GM23338 (cell line): ENCODE data around the gene GABRA1. TPM values are rescaled to one million over a fixed set of nuclear protein-coding genes. Genes with fewer than 3 reads are reported as not detected.

Experiments
- ATAC-seq: fragments of 200-7000 bp; cut with Tn5 transposase; 3 replicates; pipeline ENCODE4 v1.9.1; 2020
- DNase-seq: peaks from one replicate; pipeline ENCODE4 v3.0.0-alpha.2; 2015; ENCODE audit warnings: low spot score
- H2AFZ ChIP-seq: fragments of 200-600 bp; sonication (generic); 2 replicates; pipeline ENCODE4 v1.8.0; 2016; ENCODE audit warnings: antibody characterized with exemption, mild to moderate bottlenecking, moderate library complexity
- H3F3A ChIP-seq: fragments of 200-600 bp; sonication (generic); replicated peaks from 2 replicates; pipeline ENCODE4 v1.8.0; 2017; ENCODE audit warnings: antibody characterized with exemption, mixed run types, low read depth
- H3K27ac ChIP-seq: fragments of 200-600 bp; sonication (generic); 2 replicates; pipeline ENCODE4 v1.6.1; 2016; ENCODE audit warnings: low read depth
- H3K27me3 ChIP-seq: fragments of 200-600 bp; sonication (generic); 2 replicates; pipeline ENCODE4 v1.8.0; 2016; ENCODE audit warnings: mild to moderate bottlenecking, mixed run types, moderate library complexity; ENCODE audit not compliant: insufficient read depth
- H3K36me3 ChIP-seq: fragments of 200-600 bp; sonication (generic); 2 replicates; pipeline ENCODE4 v1.8.0; 2016; ENCODE audit warnings: mild to moderate bottlenecking; ENCODE audit not compliant: insufficient read depth
- H3K4me1 ChIP-seq: fragments of 200-600 bp; sonication (generic); 2 replicates; pipeline ENCODE4 v1.8.0; 2016; ENCODE audit warnings: mild to moderate bottlenecking, moderate library complexity; ENCODE audit not compliant: insufficient read depth
- H3K4me2 ChIP-seq: fragments of 200-600 bp; sonication (generic); 2 replicates; pipeline ENCODE4 v1.7.1; 2017; ENCODE audit warnings: mixed run types
- H3K4me3 ChIP-seq: fragments of 200-600 bp; sonication (generic); 2 replicates; pipeline ENCODE4 v1.6.1; 2016; ENCODE audit warnings: mixed run types
- H3K79me2 ChIP-seq: fragments of 200-600 bp; sonication (generic); replicated peaks from 2 replicates; pipeline ENCODE4 v1.8.0; 2017; ENCODE audit warnings: mild to moderate bottlenecking; ENCODE audit not compliant: insufficient read depth
- H3K9me2 ChIP-seq: fragments of 200-600 bp; sonication (generic); 2 replicates; pipeline ENCODE4 v1.8.0; 2017; ENCODE audit not compliant: insufficient read depth
- H4K20me1 ChIP-seq: fragments of 200-600 bp; sonication (generic); replicated peaks from 2 replicates; pipeline ENCODE4 v1.8.0; 2017; ENCODE audit warnings: mild to moderate bottlenecking; ENCODE audit not compliant: insufficient read depth
- H3K27ac Mint-ChIP-seq: 2 replicates; pipeline ENCODE4 v1.8.0; 2020; ENCODE audit warnings: inconsistent platforms, mild to moderate bottlenecking, moderate library complexity, mixed read lengths
- H3K27me3 Mint-ChIP-seq: 3 replicates; pipeline ENCODE4 v1.8.0; 2022; ENCODE audit warnings: low read depth, mild to moderate bottlenecking, moderate library complexity, mixed read lengths, inconsistent platforms; ENCODE audit not compliant: insufficient read depth, poor library complexity
- H3K36me3 Mint-ChIP-seq: 3 replicates; pipeline ENCODE4 v1.8.0; 2021; ENCODE audit warnings: low read depth, mild to moderate bottlenecking, inconsistent platforms, moderate library complexity, mixed read lengths
- H3K4me1 Mint-ChIP-seq: 3 replicates; pipeline ENCODE4 v1.8.0; 2020; ENCODE audit warnings: mild to moderate bottlenecking, inconsistent platforms, mixed read lengths
- H3K4me3 Mint-ChIP-seq: 3 replicates; pipeline ENCODE4 v1.8.0; 2021; ENCODE audit warnings: moderate library complexity, mild to moderate bottlenecking, inconsistent platforms, mixed read lengths
- H3K9me3 Mint-ChIP-seq: 3 replicates; pipeline ENCODE4 v1.8.0; 2020; ENCODE audit warnings: moderate library complexity, mild to moderate bottlenecking, inconsistent platforms, mixed read lengths
- REST ChIP-seq: IDR thresholded peaks from one replicate; pipeline ENCODE4 v1.6.1; 2018; ENCODE audit warnings: antibody characterized with exemption; ENCODE audit not compliant: unreplicated experiment
- ZNF114 ChIP-seq: fragments of 250-450 bp; sonication (Bioruptor Pico); IDR thresholded peaks from 2 replicates; pipeline ENCODE4 v1.5.0; 2020; ENCODE audit warnings: mild to moderate bottlenecking, moderate library complexity
- polyA plus RNA-seq: library from polyadenylated mRNA; unstranded; fragments of >200 nt; fragmentation: Nextera tagmentation; extraction: Ambion mirVana; gene quantifications from 2 replicates; pipeline ENCODE4 v1.2.1, GENCODE V29; 2016
- total RNA-seq: library from RNA; depleted of rRNA; stranded (reverse); fragments of >200 nt; shearing (Covaris generic); gene quantifications from 2 replicates; pipeline ENCODE4 v1.2.3, GENCODE V29; 2014
- TF ChIP-seq, protein P1 (sequence below): fragments of 250-450 bp; sonication (Bioruptor Pico); IDR thresholded peaks from 2 replicates; pipeline ENCODE4 v1.5.0; 2020; ENCODE audit warnings: mild to moderate bottlenecking, moderate library complexity

The GABRA1 gene
- total and polyA plus RNA-seq, 2 experiments from 2014 or later, result 0.52 TPM

GRCh38 chr5:161846746-161847145, 1.2 kb upstream of the GABRA1 start:
- H3K9me3 Mint-ChIP-seq, result no peaks in the 10 kb centered on the region; the same call in 2 of the 3 replicates
- H3K4me1 Mint-ChIP-seq, result peaks cover 25% of the 10 kb centered on the region
- DNase-seq, result peak; percentile 89
- H3K4me3 Mint-ChIP-seq, result peak overlapping the region; percentile 77
- H3F3A ChIP-seq, result no peaks in the 10 kb centered on the region
- H3K27me3 ChIP-seq, result peaks cover 33% of the 10 kb centered on the region
- no peaks in the 10 kb centered on the region; the same call in 1 of the 2 replicates for H4K20me1 ChIP-seq
- H3K4me1 ChIP-seq, result peaks cover 23% of the 10 kb centered on the region
- peak overlapping the region; percentile 93 for H3K4me2 ChIP-seq
- TF ChIP-seq, protein P1, sequence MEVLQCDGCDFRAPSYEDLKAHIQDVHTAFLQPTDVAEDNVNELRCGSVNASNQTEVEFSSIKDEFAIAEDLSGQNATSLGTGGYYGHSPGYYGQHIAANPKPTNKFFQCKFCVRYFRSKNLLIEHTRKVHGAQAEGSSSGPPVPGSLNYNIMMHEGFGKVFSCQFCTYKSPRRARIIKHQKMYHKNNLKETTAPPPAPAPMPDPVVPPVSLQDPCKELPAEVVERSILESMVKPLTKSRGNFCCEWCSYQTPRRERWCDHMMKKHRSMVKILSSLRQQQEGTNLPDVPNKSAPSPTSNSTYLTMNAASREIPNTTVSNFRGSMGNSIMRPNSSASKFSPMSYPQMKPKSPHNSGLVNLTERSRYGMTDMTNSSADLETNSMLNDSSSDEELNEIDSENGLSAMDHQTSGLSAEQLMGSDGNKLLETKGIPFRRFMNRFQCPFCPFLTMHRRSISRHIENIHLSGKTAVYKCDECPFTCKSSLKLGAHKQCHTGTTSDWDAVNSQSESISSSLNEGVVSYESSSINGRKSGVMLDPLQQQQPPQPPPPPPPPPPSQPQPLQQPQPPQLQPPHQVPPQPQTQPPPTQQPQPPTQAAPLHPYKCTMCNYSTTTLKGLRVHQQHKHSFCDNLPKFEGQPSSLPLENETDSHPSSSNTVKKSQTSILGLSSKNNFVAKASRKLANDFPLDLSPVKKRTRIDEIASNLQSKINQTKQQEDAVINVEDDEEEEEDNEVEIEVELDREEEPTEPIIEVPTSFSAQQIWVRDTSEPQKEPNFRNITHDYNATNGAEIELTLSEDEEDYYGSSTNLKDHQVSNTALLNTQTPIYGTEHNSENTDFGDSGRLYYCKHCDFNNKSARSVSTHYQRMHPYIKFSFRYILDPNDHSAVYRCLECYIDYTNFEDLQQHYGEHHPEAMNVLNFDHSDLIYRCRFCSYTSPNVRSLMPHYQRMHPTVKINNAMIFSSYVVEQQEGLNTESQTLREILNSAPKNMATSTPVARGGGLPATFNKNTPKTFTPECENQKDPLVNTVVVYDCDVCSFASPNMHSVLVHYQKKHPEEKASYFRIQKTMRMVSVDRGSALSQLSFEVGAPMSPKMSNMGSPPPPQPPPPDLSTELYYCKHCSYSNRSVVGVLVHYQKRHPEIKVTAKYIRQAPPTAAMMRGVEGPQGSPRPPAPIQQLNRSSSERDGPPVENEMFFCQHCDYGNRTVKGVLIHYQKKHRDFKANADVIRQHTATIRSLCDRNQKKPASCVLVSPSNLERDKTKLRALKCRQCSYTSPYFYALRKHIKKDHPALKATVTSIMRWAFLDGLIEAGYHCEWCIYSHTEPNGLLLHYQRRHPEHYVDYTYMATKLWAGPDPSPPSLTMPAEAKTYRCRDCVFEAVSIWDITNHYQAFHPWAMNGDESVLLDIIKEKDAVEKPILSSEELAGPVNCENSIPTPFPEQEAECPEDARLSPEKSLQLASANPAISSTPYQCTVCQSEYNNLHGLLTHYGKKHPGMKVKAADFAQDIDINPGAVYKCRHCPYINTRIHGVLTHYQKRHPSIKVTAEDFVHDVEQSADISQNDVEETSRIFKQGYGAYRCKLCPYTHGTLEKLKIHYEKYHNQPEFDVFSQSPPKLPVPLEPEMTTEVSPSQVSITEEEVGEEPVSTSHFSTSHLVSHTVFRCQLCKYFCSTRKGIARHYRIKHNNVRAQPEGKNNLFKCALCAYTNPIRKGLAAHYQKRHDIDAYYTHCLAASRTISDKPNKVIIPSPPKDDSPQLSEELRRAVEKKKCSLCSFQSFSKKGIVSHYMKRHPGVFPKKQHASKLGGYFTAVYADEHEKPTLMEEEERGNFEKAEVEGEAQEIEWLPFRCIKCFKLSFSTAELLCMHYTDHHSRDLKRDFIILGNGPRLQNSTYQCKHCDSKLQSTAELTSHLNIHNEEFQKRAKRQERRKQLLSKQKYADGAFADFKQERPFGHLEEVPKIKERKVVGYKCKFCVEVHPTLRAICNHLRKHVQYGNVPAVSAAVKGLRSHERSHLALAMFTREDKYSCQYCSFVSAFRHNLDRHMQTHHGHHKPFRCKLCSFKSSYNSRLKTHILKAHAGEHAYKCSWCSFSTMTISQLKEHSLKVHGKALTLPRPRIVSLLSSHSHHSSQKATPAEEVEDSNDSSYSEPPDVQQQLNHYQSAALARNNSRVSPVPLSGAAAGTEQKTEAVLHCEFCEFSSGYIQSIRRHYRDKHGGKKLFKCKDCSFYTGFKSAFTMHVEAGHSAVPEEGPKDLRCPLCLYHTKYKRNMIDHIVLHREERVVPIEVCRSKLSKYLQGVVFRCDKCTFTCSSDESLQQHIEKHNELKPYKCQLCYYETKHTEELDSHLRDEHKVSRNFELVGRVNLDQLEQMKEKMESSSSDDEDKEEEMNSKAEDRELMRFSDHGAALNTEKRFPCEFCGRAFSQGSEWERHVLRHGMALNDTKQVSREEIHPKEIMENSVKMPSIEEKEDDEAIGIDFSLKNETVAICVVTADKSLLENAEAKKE (CRISPR knock-in tag), result peak; percentile 84
- TF ChIP-seq ZNF114 (CRISPR knock-in tag), result no peak
- TF ChIP-seq REST, result peak; percentile 82
- H3K79me2 ChIP-seq, result no peaks in the 10 kb centered on the region
- no peak overlapping the region for H3K27ac ChIP-seq
- ATAC-seq, result peak; percentile 91
- peak overlapping the region; percentile 96; the same call in 1 of the 2 replicates for H2AFZ ChIP-seq
- H3K4me3 ChIP-seq, result peak overlapping the region; percentile 71
- H3K36me3 ChIP-seq, result no peaks in the 10 kb centered on the region
- no peaks in the 10 kb centered on the region for H3K36me3 Mint-ChIP-seq
- no peaks in the 10 kb centered on the region for H3K9me2 ChIP-seq
- peaks cover 20% of the 10 kb centered on the region for H3K27me3 Mint-ChIP-seq
- no peak overlapping the region for H3K27ac Mint-ChIP-seq
